ENCODE data around the gene ELK1. TPM values are rescaled to one million over a fixed set of nuclear protein-coding genes. Genes with fewer than 3 reads are reported as not detected.

ELK1 gene
- total RNA-seq, 1 donor from 2014 or later = 26.5 TPM

DNA sequence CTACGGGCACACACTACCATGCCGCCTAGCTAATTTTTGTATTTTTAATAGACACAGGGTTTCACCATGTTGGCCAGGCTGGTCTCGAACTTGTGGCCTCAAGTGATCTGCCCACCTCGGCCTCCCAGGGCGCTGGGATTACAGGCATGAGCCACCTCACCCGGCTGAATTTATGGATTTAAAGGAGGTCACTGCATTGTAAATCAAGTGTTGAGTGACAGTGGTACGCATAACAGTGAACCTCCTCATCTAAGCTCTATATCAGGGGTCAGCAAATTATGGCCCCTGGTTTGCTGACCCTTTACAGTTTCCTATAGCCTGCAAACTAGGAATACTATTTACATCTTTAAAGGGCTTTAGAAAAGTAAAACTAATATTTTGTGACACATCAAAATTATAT is 11.2 kb upstream of the ELK1 start:
- H3K9me3 Mint-ChIP-seq = no peaks in the 10 kb centered on the region
- intact Hi-C loops (cut with micrococcal nuclease) = no loop called here
- no peak overlapping the region for H3K27ac Mint-ChIP-seq
- ATAC-seq (ENCODE audit: low read depth) (no peak), DNase-seq (no peak)
- TF ChIP-seq, protein P1, sequence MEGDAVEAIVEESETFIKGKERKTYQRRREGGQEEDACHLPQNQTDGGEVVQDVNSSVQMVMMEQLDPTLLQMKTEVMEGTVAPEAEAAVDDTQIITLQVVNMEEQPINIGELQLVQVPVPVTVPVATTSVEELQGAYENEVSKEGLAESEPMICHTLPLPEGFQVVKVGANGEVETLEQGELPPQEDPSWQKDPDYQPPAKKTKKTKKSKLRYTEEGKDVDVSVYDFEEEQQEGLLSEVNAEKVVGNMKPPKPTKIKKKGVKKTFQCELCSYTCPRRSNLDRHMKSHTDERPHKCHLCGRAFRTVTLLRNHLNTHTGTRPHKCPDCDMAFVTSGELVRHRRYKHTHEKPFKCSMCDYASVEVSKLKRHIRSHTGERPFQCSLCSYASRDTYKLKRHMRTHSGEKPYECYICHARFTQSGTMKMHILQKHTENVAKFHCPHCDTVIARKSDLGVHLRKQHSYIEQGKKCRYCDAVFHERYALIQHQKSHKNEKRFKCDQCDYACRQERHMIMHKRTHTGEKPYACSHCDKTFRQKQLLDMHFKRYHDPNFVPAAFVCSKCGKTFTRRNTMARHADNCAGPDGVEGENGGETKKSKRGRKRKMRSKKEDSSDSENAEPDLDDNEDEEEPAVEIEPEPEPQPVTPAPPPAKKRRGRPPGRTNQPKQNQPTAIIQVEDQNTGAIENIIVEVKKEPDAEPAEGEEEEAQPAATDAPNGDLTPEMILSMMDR (IDR thresholded peaks at IDR 0.05) = no peak
- peaks cover 18% of the 10 kb centered on the region for H3K36me3 Mint-ChIP-seq (ENCODE audit: low read depth)
- no peak overlapping the region for H3K4me3 Mint-ChIP-seq
- peaks cover 15% of the 10 kb centered on the region for H3K4me1 Mint-ChIP-seq
- H3K27me3 Mint-ChIP-seq = no peaks in the 10 kb centered on the region
- POLR2A ChIA-PET = no interaction called here
- CTCF ChIA-PET = no interaction called here

DNA sequence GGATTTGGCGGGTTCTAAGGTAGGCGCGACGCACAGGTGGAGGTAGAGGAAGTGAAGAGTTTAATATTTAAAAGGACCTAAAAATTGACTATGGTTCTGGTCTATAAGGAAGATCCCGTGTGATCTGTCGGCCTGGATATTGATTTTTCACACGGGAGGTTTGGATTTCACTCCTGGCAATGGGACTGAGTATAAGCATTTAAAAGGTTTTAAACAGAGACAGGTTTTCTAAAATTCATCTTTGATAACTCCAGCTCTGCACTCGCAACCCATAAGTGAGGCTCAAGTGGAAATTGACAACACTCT is 9.0 kb upstream of the ELK1 start:
- Mint-ChIP-seq H3K9me3 (no peaks in the 10 kb centered on the region), H3K4me1 (peaks cover 18% of the 10 kb centered on the region), H3K36me3 (ENCODE audit: low read depth) (peaks cover 37% of the 10 kb centered on the region), H3K27me3 (no peaks in the 10 kb centered on the region), H3K27ac (peak overlapping the region; percentile 99), H3K4me3 (peak overlapping the region; percentile 91)
- POLR2A ChIA-PET = no interaction called here
- TF ChIP-seq, protein P1 (IDR thresholded peaks at IDR 0.05) = no peak
- DNase-seq (no peak), ATAC-seq (ENCODE audit: low read depth) (no peak)
- CTCF ChIA-PET = no interaction called here
- intact Hi-C loops (cut with micrococcal nuclease) = loop anchor here (1.0 to 10.0 kb wide), 11 partner anchors 41 to 1535 kb away; partner anchors contain the start of genes EBP, HDAC6, PORCN and SYN1

DNA sequence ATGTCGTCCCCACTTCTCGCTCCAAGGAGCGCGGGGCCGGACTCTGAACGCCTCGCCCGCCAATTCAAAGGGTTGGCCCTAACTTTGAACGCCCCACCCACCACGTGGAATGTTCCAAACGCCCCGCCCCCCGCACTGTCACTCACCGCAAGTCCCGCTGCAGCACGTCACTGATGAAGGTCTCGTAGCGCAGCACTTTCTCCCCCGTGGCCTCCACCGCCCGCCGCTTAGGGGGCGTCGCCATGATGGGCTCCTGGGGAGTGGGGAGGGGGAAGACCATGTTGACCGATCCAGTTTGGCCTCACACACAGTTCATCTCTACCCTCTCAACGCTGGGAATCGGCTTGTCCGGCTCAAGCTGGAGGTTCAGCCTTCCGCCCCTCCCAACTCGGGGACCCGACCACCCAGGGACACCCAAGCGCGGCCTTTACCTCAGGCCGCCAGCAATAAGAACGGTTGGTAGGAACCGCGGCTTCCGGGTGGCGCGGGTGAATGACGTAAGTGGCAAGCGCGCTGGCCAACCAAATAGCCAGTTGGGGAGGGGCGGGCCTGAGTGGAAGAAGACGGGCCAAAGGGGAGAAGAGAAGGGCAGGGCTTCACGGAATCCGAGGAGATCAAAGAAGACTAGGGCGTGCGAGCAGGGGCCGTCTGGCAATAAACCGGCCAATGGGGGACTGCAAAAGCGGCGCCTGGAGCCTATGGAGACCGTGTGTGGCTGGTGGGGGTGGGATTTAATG is 8.5 kb upstream of the ELK1 start, which contains the start of gene UXT:
Gene UXT (minus strand): TSS at position 497 of the 737 bp plus-strand sequence. CDS start 253 bp downstream, at position 244.
- H3K4me1 Mint-ChIP-seq = peaks cover 18% of the 10 kb centered on the region
- TF ChIP-seq, protein P1 (IDR thresholded peaks at IDR 0.05) = no peak
- ChIA-PET CTCF (no interaction called here), POLR2A (interaction anchor here (0.8 kb wide), 1 partner anchor 8 kb away, joined by 9 read pairs; the partner anchor contains the start of gene ELK1)
- H3K36me3 Mint-ChIP-seq (ENCODE audit: low read depth) = peaks cover 38% of the 10 kb centered on the region
- H3K27me3 Mint-ChIP-seq = no peaks in the 10 kb centered on the region
- DNase-seq (peak; percentile 82), ATAC-seq (ENCODE audit: low read depth) (peak; percentile 85)
- intact Hi-C loops (cut with micrococcal nuclease) = loop anchor here (1.0 to 10.0 kb wide), 13 partner anchors 9 to 1536 kb away; partner anchors contain the start of genes ARAF, EBP, ELK1 and HDAC6
- H3K9me3 Mint-ChIP-seq = no peaks in the 10 kb centered on the region
- peak within 1 kb of the TSS; percentile 99 for H3K27ac Mint-ChIP-seq
- H3K4me3 Mint-ChIP-seq = peak within 1 kb of the TSS; percentile 91

DNA sequence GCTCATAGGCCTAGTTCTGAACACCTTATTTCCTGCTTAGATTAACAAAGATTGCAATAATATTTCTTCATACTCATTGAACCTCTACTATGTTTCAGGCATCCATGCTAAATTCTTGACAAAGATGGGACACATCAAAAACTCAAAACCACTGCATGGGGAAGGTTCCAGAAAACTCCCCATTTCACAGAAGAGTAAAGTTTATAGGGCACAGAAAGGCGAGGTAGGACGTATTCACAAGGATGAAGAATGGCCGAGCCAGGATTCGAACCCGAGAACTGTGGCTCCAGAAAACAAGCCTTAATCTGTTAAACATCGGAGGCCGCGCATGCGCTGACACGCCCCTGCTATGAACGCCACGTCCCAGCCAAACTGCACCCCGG is 7.9 kb upstream of the ELK1 start:
- ChIA-PET POLR2A (interaction anchor here (0.8 kb wide), 1 partner anchor 8 kb away, joined by 9 read pairs; the partner anchor contains the start of gene ELK1), CTCF (no interaction called here)
- Mint-ChIP-seq H3K9me3 (no peaks in the 10 kb centered on the region), H3K36me3 (ENCODE audit: low read depth) (peaks cover 44% of the 10 kb centered on the region), H3K4me3 (peak overlapping the region; percentile 91), H3K27me3 (no peaks in the 10 kb centered on the region), H3K27ac (peak overlapping the region; percentile 99), H3K4me1 (peaks cover 18% of the 10 kb centered on the region)
- DNase-seq (no peak), ATAC-seq (ENCODE audit: low read depth) (no peak)
- TF ChIP-seq, protein P1 (IDR thresholded peaks at IDR 0.05) = no peak
- intact Hi-C loops (cut with micrococcal nuclease) = loop anchor here (1.0 to 10.0 kb wide), 12 partner anchors 8 to 1537 kb away; partner anchors contain the start of genes ARAF, EBP, ELK1 and HDAC6
